Fibroblast of lung (primary cell): ENCODE results near the gene CCNL1. TPM values are rescaled to one million over a fixed set of nuclear protein-coding genes. Genes with fewer than 3 reads are reported as not detected.
"Not testable (repeated sequence)": the region's sequence is repeated elsewhere in the genome, so short reads cannot be mapped to it uniquely, and the experiment has no call there.

Experiments used
- DNase-seq, 2 donors: peaks; one replicate each; pipeline versions ENCODE4 v3.0.0 to v3.0.0-alpha.2; 2010; ENCODE audit warnings: low read depth in 2 of 2
- H2AFZ ChIP-seq: 2 replicates; pipeline ENCODE4 v1.5.1; 2012; ENCODE audit warnings: low read length, control low read depth, inconsistent platforms
- H3K27ac ChIP-seq: 2 replicates; pipeline ENCODE4 v1.5.1; 2011; ENCODE audit warnings: low read length, control low read depth; ENCODE audit not compliant: insufficient read depth
- H3K27me3 ChIP-seq: 2 replicates; pipeline ENCODE4 v1.5.1; 2011; ENCODE audit warnings: mild to moderate bottlenecking, low read length; ENCODE audit not compliant: control insufficient read depth, insufficient read depth
- H3K36me3 ChIP-seq: 2 replicates; pipeline ENCODE4 v1.5.1; 2011; ENCODE audit warnings: low read length; ENCODE audit not compliant: control insufficient read depth, insufficient read depth
- H3K4me1 ChIP-seq: 2 replicates; pipeline ENCODE4 v1.5.1; 2011; ENCODE audit warnings: low read length; ENCODE audit not compliant: control insufficient read depth, insufficient read depth; ENCODE audit errors: extremely low read depth
- H3K4me2 ChIP-seq: 2 replicates; pipeline ENCODE4 v1.5.1; 2011; ENCODE audit warnings: low read length, control low read depth; ENCODE audit not compliant: insufficient read depth; ENCODE audit errors: extremely low read depth
- H3K4me3 ChIP-seq, 4 experiments: fragments of 200-600 bp in 1 of 4; sonication (generic) in 1 of 4; replicated peaks in 1 of 4; 2 replicates each; pipeline ENCODE4 v1.5.1; 2011 to 2016; ENCODE audit warnings: low read length in 4 of 4, low read depth in 3 of 4, mild to moderate bottlenecking in 3 of 4, control low read depth in 2 of 4, inconsistent platforms in 1 of 4, mixed read lengths in 1 of 4; ENCODE audit not compliant: insufficient read depth in 1 of 4; ENCODE audit errors: control extremely low read depth in 1 of 4
- H3K79me2 ChIP-seq: 2 replicates; pipeline ENCODE4 v1.5.1; 2012; ENCODE audit warnings: mild to moderate bottlenecking, low read length, inconsistent platforms; ENCODE audit not compliant: control insufficient read depth, insufficient read depth
- H3K9ac ChIP-seq: 2 replicates; pipeline ENCODE4 v1.5.1; 2011; ENCODE audit warnings: mild to moderate bottlenecking, low read length, control low read depth; ENCODE audit not compliant: insufficient read depth
- H3K9me3 ChIP-seq: 2 replicates; pipeline ENCODE4 v1.5.1; 2012; ENCODE audit warnings: low read depth, low read length; ENCODE audit not compliant: control insufficient read depth, insufficient read depth
- H4K20me1 ChIP-seq: 2 replicates; pipeline ENCODE4 v1.5.1; 2011; ENCODE audit warnings: low read length; ENCODE audit not compliant: control insufficient read depth, insufficient read depth; ENCODE audit errors: extremely low read depth
- CTCF ChIP-seq, 2 donors: IDR thresholded peaks in 1 of 2; conservative IDR thresholded peaks in 1 of 2; 1 replicate in 1 of 2; 2 replicates in 1 of 2; pipeline ENCODE4 v1.5.1; 2011 to 2012; ENCODE audit warnings: low read length in 2 of 2, control low read depth in 1 of 2, inconsistent platforms in 1 of 2, low read depth in 1 of 2, mild to moderate bottlenecking in 1 of 2
- EZH2 ChIP-seq: IDR thresholded peaks from 2 replicates; pipeline ENCODE4 v1.5.1; 2012; ENCODE audit warnings: low read length, control low read depth, mild to moderate bottlenecking; ENCODE audit errors: missing control alignments
- polyA plus RNA-seq, 2 donors: library from polyadenylated mRNA; depleted of rRNA in 1 of 2; stranded (reverse) in 1 of 2; unstranded in 1 of 2; fragments of >200 nt; gene quantifications; 2 replicates each; pipeline ENCODE4 v1.2.1, GENCODE V29; 2011 to 2012; ENCODE audit warnings: missing spikeins in 1 of 2
- total RNA-seq: library from RNA; depleted of rRNA; stranded (reverse); fragments of >200 nt; gene quantifications from 2 replicates; pipeline ENCODE4 v1.2.1, GENCODE V29; 2014

CCNL1 gene
- total and polyA plus RNA-seq, 2 donors (not counting 1 experiment from before 2014, with no cell fraction given), result 63.8 to 219 TPM

GRCh38 chr3:157166115-157166514 lies 6.2 kb upstream of the CCNL1 start:
- H3K4me3 ChIP-seq, result no peak overlapping the region
- no peak for DNase-seq
- H4K20me1 ChIP-seq, result no peaks in the 10 kb centered on the region
- H3K9ac ChIP-seq, result no peak overlapping the region
- H3K27me3 ChIP-seq, result no peaks in the 10 kb centered on the region
- no peak overlapping the region for H3K4me2 ChIP-seq
- no peaks in the 10 kb centered on the region for H3K9me3 ChIP-seq
- TF ChIP-seq EZH2 (no peak), CTCF (conservative IDR thresholded peaks at IDR 0.05 in 1 of 2, IDR thresholded peaks at IDR 0.05 in 1 of 2; ENCODE audit: low read depth in 1 of 2, low read length in 2 of 2) (no peak)
- no peak overlapping the region for H2AFZ ChIP-seq
- no peaks in the 10 kb centered on the region for H3K79me2 ChIP-seq
- H3K27ac ChIP-seq, result no peak overlapping the region
- H3K36me3 ChIP-seq, result no peaks in the 10 kb centered on the region
- no peaks in the 10 kb centered on the region for H3K4me1 ChIP-seq

- no peak overlapping the region for H2AFZ ChIP-seq
- DNase-seq, result no peak
- H3K36me3 ChIP-seq, result no peaks in the 10 kb centered on the region
- TF ChIP-seq EZH2 (no peak), CTCF (conservative IDR thresholded peaks at IDR 0.05 in 1 of 2, IDR thresholded peaks at IDR 0.05 in 1 of 2; ENCODE audit: low read depth in 1 of 2, low read length in 2 of 2) (no peak)
- H4K20me1 ChIP-seq, result no peaks in the 10 kb centered on the region
- no peaks in the 10 kb centered on the region for H3K27me3 ChIP-seq
- H3K79me2 ChIP-seq, result peaks cover 15% of the 10 kb centered on the region
- H3K9ac ChIP-seq, result no peak overlapping the region
- no peak overlapping the region for H3K4me3 ChIP-seq
- peaks cover 2% of the 10 kb centered on the region for H3K4me1 ChIP-seq
- no peak overlapping the region for H3K27ac ChIP-seq
- no peak overlapping the region for H3K4me2 ChIP-seq
- H3K9me3 ChIP-seq, result no peaks in the 10 kb centered on the region
These were observed 3.4 kb upstream of the CCNL1 start for GRCh38 chr3:157163217-157163953.

GRCh38 chr3:157162620-157163019 lies 2.7 kb upstream of the CCNL1 start:
- peak in 1 of 2 donors; percentile 9 for TF ChIP-seq CTCF (conservative IDR thresholded peaks at IDR 0.05 in 1 of 2, IDR thresholded peaks at IDR 0.05 in 1 of 2; ENCODE audit: low read depth in 1 of 2, low read length in 2 of 2)
- H3K79me2 ChIP-seq, result peaks cover 23% of the 10 kb centered on the region
- not testable (repeated sequence) for H3K9ac ChIP-seq, DNase-seq, H3K27ac ChIP-seq, H3K36me3 ChIP-seq, H4K20me1 ChIP-seq, H3K4me2 ChIP-seq, H3K9me3 ChIP-seq, H3K27me3 ChIP-seq, H2AFZ ChIP-seq, H3K4me1 ChIP-seq, H3K4me3 ChIP-seq
